GM12865 (cell line): ENCODE measurements around the gene CROCC.

Experiments
- DNase-seq: peaks from one replicate; pipeline ENCODE4 v3.0.0; 2010; ENCODE audit warnings: low read depth
- H3K4me3 ChIP-seq: 2 replicates; pipeline ENCODE4 v1.5.1; 2011; ENCODE audit warnings: mild to moderate bottlenecking, low read depth, low read length, control low read depth
- TF ChIP-seq, protein P1 (sequence below): IDR thresholded peaks from 2 replicates; pipeline ENCODE4 v1.5.1; 2011; ENCODE audit warnings: low read length, control low read depth, low read depth, inconsistent platforms; ENCODE audit not compliant: insufficient read depth; ENCODE audit errors: missing control alignments

Gene CROCC

GRCh38 chr1:16968372-16968771, 46.6 kb downstream of the CROCC start:
- DNase-seq, result no peak
- no peak overlapping the region for H3K4me3 ChIP-seq
- TF ChIP-seq, protein P1, sequence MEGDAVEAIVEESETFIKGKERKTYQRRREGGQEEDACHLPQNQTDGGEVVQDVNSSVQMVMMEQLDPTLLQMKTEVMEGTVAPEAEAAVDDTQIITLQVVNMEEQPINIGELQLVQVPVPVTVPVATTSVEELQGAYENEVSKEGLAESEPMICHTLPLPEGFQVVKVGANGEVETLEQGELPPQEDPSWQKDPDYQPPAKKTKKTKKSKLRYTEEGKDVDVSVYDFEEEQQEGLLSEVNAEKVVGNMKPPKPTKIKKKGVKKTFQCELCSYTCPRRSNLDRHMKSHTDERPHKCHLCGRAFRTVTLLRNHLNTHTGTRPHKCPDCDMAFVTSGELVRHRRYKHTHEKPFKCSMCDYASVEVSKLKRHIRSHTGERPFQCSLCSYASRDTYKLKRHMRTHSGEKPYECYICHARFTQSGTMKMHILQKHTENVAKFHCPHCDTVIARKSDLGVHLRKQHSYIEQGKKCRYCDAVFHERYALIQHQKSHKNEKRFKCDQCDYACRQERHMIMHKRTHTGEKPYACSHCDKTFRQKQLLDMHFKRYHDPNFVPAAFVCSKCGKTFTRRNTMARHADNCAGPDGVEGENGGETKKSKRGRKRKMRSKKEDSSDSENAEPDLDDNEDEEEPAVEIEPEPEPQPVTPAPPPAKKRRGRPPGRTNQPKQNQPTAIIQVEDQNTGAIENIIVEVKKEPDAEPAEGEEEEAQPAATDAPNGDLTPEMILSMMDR, result no peak

DNA sequence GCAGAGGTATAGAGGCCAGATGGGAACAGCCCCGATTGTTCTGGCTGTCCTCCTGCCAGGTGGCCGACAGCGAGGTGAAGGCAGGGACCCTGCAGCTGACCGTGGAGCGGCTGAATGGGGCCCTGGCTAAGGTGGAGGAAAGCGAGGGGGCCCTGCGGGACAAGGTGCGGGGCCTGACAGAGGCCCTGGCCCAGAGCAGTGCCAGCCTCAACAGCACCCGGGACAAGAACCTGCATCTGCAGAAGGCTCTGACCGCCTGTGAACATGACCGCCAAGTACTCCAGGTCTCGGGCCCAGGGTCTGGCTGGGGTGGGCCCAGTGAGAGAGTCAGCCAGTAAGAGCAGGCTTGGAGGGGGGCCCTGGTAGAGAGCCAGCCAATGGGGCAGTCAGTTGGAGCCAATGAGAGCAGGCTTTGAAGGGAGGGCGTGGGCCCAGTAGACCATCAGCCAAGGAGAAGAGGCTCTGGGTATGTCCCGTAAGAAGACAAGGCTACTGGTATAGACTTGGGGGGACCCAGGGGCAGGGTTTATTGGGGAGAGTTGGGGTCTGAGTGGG, 47.4 kb downstream of the CROCC start:
- TF ChIP-seq, protein P1, result no peak
- H3K4me3 ChIP-seq, result no peak overlapping the region
- no peak for DNase-seq

DNA sequence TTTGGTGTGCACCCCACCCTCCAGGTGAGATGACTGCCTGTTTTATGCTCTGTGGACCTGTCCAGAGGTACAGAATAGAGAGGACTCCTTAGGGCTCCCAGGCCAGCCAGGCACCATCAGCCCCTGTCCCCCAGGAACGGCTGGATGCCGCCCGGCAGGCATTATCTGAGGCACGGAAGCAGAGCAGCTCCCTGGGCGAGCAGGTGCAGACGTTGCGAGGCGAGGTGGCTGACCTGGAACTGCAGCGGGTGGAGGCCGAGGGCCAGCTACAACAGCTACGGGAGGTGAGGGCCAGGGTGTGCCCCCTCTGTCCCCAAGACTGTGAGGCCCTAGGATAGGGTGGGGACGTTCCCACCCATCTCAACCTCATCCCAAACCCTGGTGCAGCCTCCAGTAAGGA, 47.9 kb downstream of the CROCC start:
- TF ChIP-seq, protein P1, result no peak
- no peak overlapping the region for H3K4me3 ChIP-seq
- no peak for DNase-seq

DNA sequence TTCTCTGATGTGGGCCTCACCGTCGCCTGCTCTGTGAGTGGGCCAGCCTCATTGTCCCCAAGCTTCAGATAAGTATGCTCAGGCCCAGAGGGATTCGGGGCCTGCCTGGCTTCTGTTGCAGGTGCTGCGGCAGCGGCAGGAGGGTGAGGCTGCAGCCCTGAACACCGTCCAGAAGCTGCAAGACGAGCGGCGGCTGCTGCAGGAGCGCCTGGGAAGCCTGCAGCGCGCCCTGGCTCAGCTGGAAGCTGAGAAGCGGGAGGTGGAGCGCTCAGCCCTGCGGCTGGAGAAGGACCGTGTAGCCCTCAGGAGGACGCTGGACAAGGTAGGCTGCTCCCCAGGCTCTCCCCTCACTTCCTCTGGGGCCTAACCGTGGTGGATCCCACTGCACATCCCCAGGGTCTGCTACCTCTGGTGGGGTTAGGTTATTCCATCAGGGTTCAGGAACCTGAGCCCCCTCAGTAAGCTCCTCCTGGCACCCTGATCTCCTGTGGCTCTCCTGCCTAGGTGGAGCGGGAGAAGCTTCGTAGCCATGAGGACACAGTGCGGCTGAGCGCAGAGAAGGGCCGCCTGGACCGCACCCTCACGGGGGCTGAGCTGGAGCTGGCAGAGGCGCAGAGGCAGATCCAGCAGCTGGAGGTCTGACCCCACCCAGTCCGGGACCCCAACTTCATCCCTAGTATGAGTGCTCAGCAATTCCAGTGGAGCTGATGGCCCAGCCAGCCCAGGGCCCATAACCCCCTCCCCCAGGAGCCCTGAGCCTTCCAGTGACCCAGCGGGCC, 48.6 kb downstream of the CROCC start:
- no peak overlapping the region for H3K4me3 ChIP-seq
- DNase-seq, result no peak
- TF ChIP-seq, protein P1, result no peak

DNA sequence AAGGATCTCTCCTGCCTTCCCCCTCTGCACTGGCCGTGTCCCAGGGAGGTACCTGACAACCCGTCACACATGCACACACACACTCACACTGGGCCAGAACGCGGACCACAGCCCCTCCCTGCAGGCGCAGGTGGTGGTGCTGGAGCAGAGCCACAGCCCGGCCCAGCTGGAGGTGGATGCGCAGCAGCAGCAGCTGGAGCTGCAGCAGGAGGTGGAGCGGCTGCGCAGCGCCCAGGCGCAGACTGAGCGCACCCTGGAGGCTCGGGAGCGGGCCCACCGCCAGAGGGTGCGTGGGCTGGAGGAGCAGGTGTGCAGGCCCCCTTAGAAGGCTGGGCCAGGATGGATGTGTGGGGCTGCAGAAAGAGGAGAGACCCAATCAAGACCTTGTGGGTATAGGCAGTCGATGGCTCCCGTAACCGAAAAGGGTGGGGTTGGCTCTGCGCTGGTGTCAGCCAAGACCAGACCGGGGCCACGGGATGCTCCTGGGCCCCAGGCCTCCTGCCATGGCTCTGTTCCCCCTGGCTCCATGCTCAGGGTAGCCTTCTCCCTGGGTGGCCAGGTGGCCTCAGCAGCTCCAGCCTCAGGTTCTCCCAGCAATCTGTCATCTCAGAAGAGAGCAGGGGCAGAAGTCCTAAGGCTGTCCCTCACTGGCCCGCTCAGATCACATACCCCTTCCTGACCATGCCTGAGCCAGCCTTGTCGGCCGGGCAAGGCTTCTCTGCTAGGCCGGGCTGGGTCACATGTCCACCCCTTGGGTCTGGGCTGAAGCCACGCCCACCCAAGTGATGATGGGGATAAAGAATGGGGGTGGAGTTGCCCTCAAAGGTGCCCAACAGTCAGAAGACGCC, 49.8 kb downstream of the CROCC start:
- TF ChIP-seq, protein P1, result no peak
- no peak for DNase-seq
- H3K4me3 ChIP-seq, result no peak overlapping the region

DNA sequence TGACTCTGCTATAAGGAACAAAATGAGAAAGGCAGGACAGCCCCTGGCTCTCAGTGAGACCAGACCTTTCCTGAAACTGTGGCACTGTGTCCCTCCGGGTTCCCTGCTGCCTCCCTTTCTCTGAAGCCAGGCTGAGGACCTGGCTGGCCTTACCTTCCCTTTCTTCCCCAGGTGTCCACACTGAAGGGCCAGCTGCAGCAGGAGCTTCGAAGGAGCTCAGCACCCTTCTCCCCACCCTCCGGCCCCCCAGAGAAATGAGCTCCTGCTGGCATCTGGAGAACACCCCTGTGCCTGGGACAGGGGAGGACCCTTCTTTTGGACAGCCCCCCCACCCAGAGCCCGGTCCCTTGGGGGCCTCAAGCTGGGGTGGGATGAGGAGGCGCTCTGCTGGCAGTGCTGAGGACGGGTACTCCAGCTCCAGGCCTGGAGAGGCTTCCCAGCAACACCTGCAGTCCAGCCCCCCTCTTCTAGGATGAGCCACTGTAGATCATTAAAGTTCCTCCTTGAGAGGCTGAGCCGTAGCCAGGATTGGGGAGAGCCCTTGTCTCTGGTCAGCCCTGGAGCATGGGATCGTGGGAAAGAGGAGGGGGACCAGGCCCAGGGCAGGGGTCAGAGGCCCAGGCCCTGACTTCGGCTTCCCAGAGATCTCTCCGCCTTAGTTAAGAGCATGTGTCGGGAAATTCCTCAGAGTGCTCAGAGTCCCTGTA, 50.6 kb downstream of the CROCC start:
- TF ChIP-seq, protein P1, result no peak
- H3K4me3 ChIP-seq, result no peak overlapping the region
- DNase-seq, result no peak
